ENCODE data around the gene NUCB1. TPM values are rescaled to one million over a fixed set of nuclear protein-coding genes. Genes with fewer than 3 reads are reported as not detected.
"Not testable (repeated sequence)": the region's sequence is repeated elsewhere in the genome, so short reads cannot be mapped to it uniquely, and the experiment has no call there.

Gene NUCB1
- total and polyA plus RNA-seq, 9 of the 15 experiments (the other 6 are each of a cell fraction or from before 2014, with no cell fraction given) = 3.1 to 153 (median 71.7) TPM

- TF ChIP-seq SMARCE1 (IDR thresholded peaks at IDR 0.05) (peak; percentile 92), TEAD4 (IDR thresholded peaks at IDR 0.05; ENCODE audit: low read length) (peak; percentile 82), MTA2 (IDR thresholded peaks at IDR 0.05; ENCODE audit: low read depth) (peak; percentile 68), ZFX (CRISPR knock-in tag; IDR thresholded peaks at IDR 0.05) (peak; percentile 54; the same call in 1 of the 2 replicates), MYC (IDR thresholded peaks at IDR 0.05; ENCODE audit: low read depth, low read length) (peak; percentile 29; the same call in 1 of the 2 replicates), MYC (CRISPR knock-in tag; IDR thresholded peaks at IDR 0.05; ENCODE audit: borderline replicate concordance, low read depth) (peak; percentile 62; the same call in 1 of the 2 replicates), SOX6 (IDR thresholded peaks at IDR 0.05) (peak; percentile 96), DPF2 (IDR thresholded peaks at IDR 0.05) (peak; percentile 93), RAD51 (IDR thresholded peaks at IDR 0.05; ENCODE audit: borderline replicate concordance, low read depth) (0 out of 2 replicates have a peak, but pooled peaks have one; percentile 19), GABPB2 (CRISPR knock-in tag; conservative IDR thresholded peaks at IDR 0.05) (peak; percentile 65; the same call in 1 of the 2 replicates), ZNF41 (CRISPR knock-in tag; conservative IDR thresholded peaks at IDR 0.05) (peak; percentile 42; the same call in 1 of the 2 replicates), KHSRP (IDR thresholded peaks at IDR 0.05) (peak; percentile 15; the same call in 1 of the 2 replicates), MLX (CRISPR knock-in tag; conservative IDR thresholded peaks at IDR 0.05) (0 out of 4 replicates have a peak, but pooled peaks of 1 of the 2 experiments have one; percentile 16), CUX1 (CRISPR knock-in tag; IDR thresholded peaks at IDR 0.05) (0 out of 2 replicates have a peak, but pooled peaks have one; percentile 79), NRF1 (conservative IDR thresholded peaks at IDR 0.05 in 1 of 2, IDR thresholded peaks at IDR 0.05 in 1 of 2) (peak; percentile 27 to 46; a peak in 2 of 4 replicates), NFIC (IDR thresholded peaks at IDR 0.05) (peak; percentile 76), KLF16 (IDR thresholded peaks at IDR 0.05) (peak; percentile 81), CTBP1 (IDR thresholded peaks at IDR 0.05; ENCODE audit: borderline replicate concordance) (peak; percentile 70)
- TF ChIP-seq TEAD4 (CRISPR knock-in tag; IDR thresholded peaks at IDR 0.05; ENCODE audit: borderline replicate concordance) = not testable (repeated sequence)
These were observed 23.8 kb upstream of the NUCB1 start (continued) for GRCh38 chr19:48876043-48876981.
